Measurements from ENCODE around the gene PFKP.

PFKP gene

GRCh38 chr10:3148994-3149393 is 81.6 kb downstream of the PFKP start:
- Histone ChIP-seq H2BK5ac (ENCODE audit: low read length) (no peak overlapping the region), H2BK120ac (ENCODE audit: low read depth, low read length) (no peak overlapping the region), H3K4ac (ENCODE audit: low read depth, low read length) (no peak overlapping the region), H3K79me1 (ENCODE audit: low read length) (no peaks in the 10 kb centered on the region), H3K4me1 (ENCODE audit: control insufficient read depth, low read depth, low read length) (no peaks in the 10 kb centered on the region), H3K4me3 (ENCODE audit: low read length) (no peak overlapping the region), H3K56ac (ENCODE audit: low read length) (no peak overlapping the region), H4K5ac (ENCODE audit: low read length) (no peak overlapping the region), H3K4me2 (ENCODE audit: low read length) (no peak overlapping the region), H3K18ac (ENCODE audit: low read length) (no peak overlapping the region), H3K36me3 (ENCODE audit: control insufficient read depth, insufficient read depth, low read length) (peaks cover 8% of the 10 kb centered on the region), H3K27me3 (ENCODE audit: insufficient read depth, low read length, poor library complexity) (no peaks in the 10 kb centered on the region), H3K23ac (ENCODE audit: low read length) (no peak overlapping the region), H3K27ac (ENCODE audit: low read depth, low read length) (no peak overlapping the region), H3K79me2 (ENCODE audit: control insufficient read depth, insufficient read depth, low read length) (no peaks in the 10 kb centered on the region), H4K8ac (ENCODE audit: low read depth, low read length) (no peak overlapping the region), H3K9ac (ENCODE audit: low read length) (no peak overlapping the region), H2AK5ac (ENCODE audit: low read length) (no peak overlapping the region), H2BK15ac (replicated peaks; ENCODE audit: low read depth) (no peak overlapping the region)
- no CpG with 5 or more reads among the region's 9 CpGs for WGBS (ENCODE audit: extremely low coverage, insufficient coverage, low lambda C conversion rate)
- DNase-seq, result no peak

GRCh38 chr10:3149918-3150317 is 82.6 kb downstream of the PFKP start:
- Histone ChIP-seq H3K56ac (ENCODE audit: low read length) (no peak overlapping the region), H2AK5ac (ENCODE audit: low read length) (no peak overlapping the region), H4K5ac (ENCODE audit: low read length) (no peak overlapping the region), H3K9ac (ENCODE audit: low read length) (no peak overlapping the region), H2BK120ac (ENCODE audit: low read depth, low read length) (no peak overlapping the region), H4K8ac (ENCODE audit: low read depth, low read length) (no peak overlapping the region), H3K23ac (ENCODE audit: low read length) (no peak overlapping the region), H3K18ac (ENCODE audit: low read length) (no peak overlapping the region), H3K79me1 (ENCODE audit: low read length) (no peaks in the 10 kb centered on the region), H3K27me3 (ENCODE audit: insufficient read depth, low read length, poor library complexity) (no peaks in the 10 kb centered on the region), H3K79me2 (ENCODE audit: control insufficient read depth, insufficient read depth, low read length) (no peaks in the 10 kb centered on the region), H3K4me2 (ENCODE audit: low read length) (no peak overlapping the region), H3K4me3 (ENCODE audit: low read length) (no peak overlapping the region), H3K4me1 (ENCODE audit: control insufficient read depth, low read depth, low read length) (no peaks in the 10 kb centered on the region), H3K36me3 (ENCODE audit: control insufficient read depth, insufficient read depth, low read length) (peaks cover 7% of the 10 kb centered on the region), H2BK5ac (ENCODE audit: low read length) (no peak overlapping the region), H2BK15ac (replicated peaks; ENCODE audit: low read depth) (no peak overlapping the region), H3K27ac (ENCODE audit: low read depth, low read length) (no peak overlapping the region), H3K4ac (ENCODE audit: low read depth, low read length) (no peak overlapping the region)
- no peak for DNase-seq
- no CpG with 5 or more reads among the region's 11 CpGs for WGBS (ENCODE audit: extremely low coverage, insufficient coverage, low lambda C conversion rate)

- H3K56ac ChIP-seq (ENCODE audit: low read length), result no peak overlapping the region
- no peaks in the 10 kb centered on the region for H3K79me2 ChIP-seq (ENCODE audit: control insufficient read depth, insufficient read depth, low read length)
- no peak overlapping the region for H2BK5ac ChIP-seq (ENCODE audit: low read length)
- no CpG with 5 or more reads among the region's 13 CpGs for WGBS (ENCODE audit: extremely low coverage, insufficient coverage, low lambda C conversion rate)
- H3K27me3 ChIP-seq (ENCODE audit: insufficient read depth, low read length, poor library complexity), result no peaks in the 10 kb centered on the region
- no peak overlapping the region for H3K18ac ChIP-seq (ENCODE audit: low read length)
- no peak overlapping the region for H2AK5ac ChIP-seq (ENCODE audit: low read length)
- no peak overlapping the region for H4K8ac ChIP-seq (ENCODE audit: low read depth, low read length)
- no peak overlapping the region for H3K4ac ChIP-seq (ENCODE audit: low read depth, low read length)
- no peak overlapping the region for H3K4me3 ChIP-seq (ENCODE audit: low read length)
- H2BK120ac ChIP-seq (ENCODE audit: low read depth, low read length), result no peak overlapping the region
- no peak overlapping the region for H3K4me2 ChIP-seq (ENCODE audit: low read length)
- H4K5ac ChIP-seq (ENCODE audit: low read length), result no peak overlapping the region
- H3K79me1 ChIP-seq (ENCODE audit: low read length), result no peaks in the 10 kb centered on the region
- no peak overlapping the region for H3K27ac ChIP-seq (ENCODE audit: low read depth, low read length)
- DNase-seq, result no peak
- H3K36me3 ChIP-seq (ENCODE audit: control insufficient read depth, insufficient read depth, low read length), result peaks cover 4% of the 10 kb centered on the region
- no peaks in the 10 kb centered on the region for H3K4me1 ChIP-seq (ENCODE audit: control insufficient read depth, low read depth, low read length)
- no peak overlapping the region for H3K23ac ChIP-seq (ENCODE audit: low read length)
- H3K9ac ChIP-seq (ENCODE audit: low read length), result no peak overlapping the region
- H2BK15ac ChIP-seq (replicated peaks; ENCODE audit: low read depth), result no peak overlapping the region
Observed at GRCh38 chr10:3150366-3150765, 83.0 kb downstream of the PFKP start.

- Histone ChIP-seq H3K9ac (ENCODE audit: low read length) (no peak overlapping the region), H3K4me1 (ENCODE audit: control insufficient read depth, low read depth, low read length) (no peaks in the 10 kb centered on the region), H3K27me3 (ENCODE audit: insufficient read depth, low read length, poor library complexity) (no peaks in the 10 kb centered on the region), H2BK120ac (ENCODE audit: low read depth, low read length) (no peak overlapping the region), H3K18ac (ENCODE audit: low read length) (no peak overlapping the region), H3K36me3 (ENCODE audit: control insufficient read depth, insufficient read depth, low read length) (peaks cover 3% of the 10 kb centered on the region), H2BK15ac (replicated peaks; ENCODE audit: low read depth) (no peak overlapping the region), H3K56ac (ENCODE audit: low read length) (no peak overlapping the region), H3K23ac (ENCODE audit: low read length) (no peak overlapping the region), H3K4me3 (ENCODE audit: low read length) (no peak overlapping the region), H3K4ac (ENCODE audit: low read depth, low read length) (no peak overlapping the region), H2AK5ac (ENCODE audit: low read length) (no peak overlapping the region), H3K79me1 (ENCODE audit: low read length) (no peaks in the 10 kb centered on the region), H3K4me2 (ENCODE audit: low read length) (no peak overlapping the region), H3K27ac (ENCODE audit: low read depth, low read length) (no peak overlapping the region), H4K8ac (ENCODE audit: low read depth, low read length) (no peak overlapping the region), H3K79me2 (ENCODE audit: control insufficient read depth, insufficient read depth, low read length) (no peaks in the 10 kb centered on the region), H2BK5ac (ENCODE audit: low read length) (no peak overlapping the region), H4K5ac (ENCODE audit: low read length) (no peak overlapping the region)
- DNase-seq, result no peak
- WGBS (ENCODE audit: extremely low coverage, insufficient coverage, low lambda C conversion rate), result no CpG with 5 or more reads among the region's 14 CpGs
Observed at GRCh38 chr10:3150961-3151360, 83.6 kb downstream of the PFKP start.

- H3K4me1 ChIP-seq (ENCODE audit: control insufficient read depth, low read depth, low read length), result no peaks in the 10 kb centered on the region
- no peak overlapping the region for H3K9ac ChIP-seq (ENCODE audit: low read length)
- H3K36me3 ChIP-seq (ENCODE audit: control insufficient read depth, insufficient read depth, low read length), result peaks cover 3% of the 10 kb centered on the region
- H3K18ac ChIP-seq (ENCODE audit: low read length), result no peak overlapping the region
- no peaks in the 10 kb centered on the region for H3K79me1 ChIP-seq (ENCODE audit: low read length)
- no peak overlapping the region for H3K4ac ChIP-seq (ENCODE audit: low read depth, low read length)
- H3K23ac ChIP-seq (ENCODE audit: low read length), result no peak overlapping the region
- H4K8ac ChIP-seq (ENCODE audit: low read depth, low read length), result no peak overlapping the region
- DNase-seq, result no peak
- H3K4me3 ChIP-seq (ENCODE audit: low read length), result no peak overlapping the region
- no peak overlapping the region for H3K56ac ChIP-seq (ENCODE audit: low read length)
- H3K27me3 ChIP-seq (ENCODE audit: insufficient read depth, low read length, poor library complexity), result no peaks in the 10 kb centered on the region
- H4K5ac ChIP-seq (ENCODE audit: low read length), result no peak overlapping the region
- no peak overlapping the region for H2BK5ac ChIP-seq (ENCODE audit: low read length)
- H3K27ac ChIP-seq (ENCODE audit: low read depth, low read length), result no peak overlapping the region
- no peak overlapping the region for H2BK15ac ChIP-seq (replicated peaks; ENCODE audit: low read depth)
- H2BK120ac ChIP-seq (ENCODE audit: low read depth, low read length), result no peak overlapping the region
- no peak overlapping the region for H2AK5ac ChIP-seq (ENCODE audit: low read length)
- no peak overlapping the region for H3K4me2 ChIP-seq (ENCODE audit: low read length)
- WGBS (ENCODE audit: extremely low coverage, insufficient coverage, low lambda C conversion rate), result no CpG with 5 or more reads among the region's 13 CpGs
- H3K79me2 ChIP-seq (ENCODE audit: control insufficient read depth, insufficient read depth, low read length), result no peaks in the 10 kb centered on the region
Observed at GRCh38 chr10:3151889-3152565, 84.7 kb downstream of the PFKP start.

DNA sequence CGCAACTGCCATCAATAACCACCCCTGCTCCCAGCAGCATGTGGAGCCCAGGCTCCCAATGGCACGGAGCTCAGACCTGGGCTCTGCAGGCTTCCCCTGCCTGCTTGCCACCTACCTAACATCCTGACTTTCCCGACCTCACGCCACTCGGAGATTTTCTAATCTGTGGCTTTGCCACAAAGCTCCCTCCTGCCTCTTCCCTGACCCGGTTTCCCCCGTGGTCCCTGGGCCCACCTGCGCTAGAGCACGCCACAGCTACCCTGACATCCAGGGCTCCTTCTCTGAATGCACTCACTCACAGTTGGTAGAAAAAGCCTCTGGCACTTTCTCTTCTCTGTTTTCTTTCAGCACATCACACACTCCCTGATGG is 85.2 kb downstream of the PFKP start:
- Histone ChIP-seq H3K18ac (ENCODE audit: low read length) (no peak overlapping the region), H3K36me3 (ENCODE audit: control insufficient read depth, insufficient read depth, low read length) (peaks cover 3% of the 10 kb centered on the region)

More for the DNA sequence above, 85.2 kb downstream of the PFKP start:
- no peak overlapping the region for H3K56ac ChIP-seq (ENCODE audit: low read length)
- DNase-seq, result no peak
- no peak overlapping the region for H3K4me3 ChIP-seq (ENCODE audit: low read length)
- H3K23ac ChIP-seq (ENCODE audit: low read length), result no peak overlapping the region
- no peaks in the 10 kb centered on the region for H3K27me3 ChIP-seq (ENCODE audit: insufficient read depth, low read length, poor library complexity)
- WGBS (ENCODE audit: extremely low coverage, insufficient coverage, low lambda C conversion rate), result no CpG with 5 or more reads among the region's 9 CpGs
- H4K8ac ChIP-seq (ENCODE audit: low read depth, low read length), result no peak overlapping the region
- H3K79me1 ChIP-seq (ENCODE audit: low read length), result no peaks in the 10 kb centered on the region
- H2BK120ac ChIP-seq (ENCODE audit: low read depth, low read length), result no peak overlapping the region
- H4K5ac ChIP-seq (ENCODE audit: low read length), result no peak overlapping the region
- no peaks in the 10 kb centered on the region for H3K79me2 ChIP-seq (ENCODE audit: control insufficient read depth, insufficient read depth, low read length)
- no peak overlapping the region for H2AK5ac ChIP-seq (ENCODE audit: low read length)
- H2BK15ac ChIP-seq (replicated peaks; ENCODE audit: low read depth), result no peak overlapping the region
- no peak overlapping the region for H3K4me2 ChIP-seq (ENCODE audit: low read length)
- no peaks in the 10 kb centered on the region for H3K4me1 ChIP-seq (ENCODE audit: control insufficient read depth, low read depth, low read length)
- H3K27ac ChIP-seq (ENCODE audit: low read depth, low read length), result no peak overlapping the region
- no peak overlapping the region for H2BK5ac ChIP-seq (ENCODE audit: low read length)
- H3K4ac ChIP-seq (ENCODE audit: low read depth, low read length), result no peak overlapping the region
- H3K9ac ChIP-seq (ENCODE audit: low read length), result no peak overlapping the region
